Astrocyte (in vitro differentiated cells and primary cell): Measurements from ENCODE around the gene LYST. TPM values are rescaled to one million over a fixed set of nuclear protein-coding genes. Genes with fewer than 3 reads are reported as not detected.

Source experiments
- DNase-seq: peaks from one replicate; pipeline ENCODE4 v3.0.0-alpha.2; 2010; ENCODE audit warnings: low read depth
- FAIRE-seq: peaks from 2 replicates; lab custom pipeline; 2011; peaks lifted over from hg19 to GRCh38; lab: Jason Lieb, UNC
- H2AFZ ChIP-seq: 2 replicates; pipeline ENCODE4 v1.6.0; 2012; ENCODE audit warnings: low read depth, low read length, inconsistent platforms
- H3K27ac ChIP-seq: 2 replicates; pipeline ENCODE4 v1.5.1; 2011; ENCODE audit warnings: low read depth, low read length, inconsistent platforms
- H3K27me3 ChIP-seq: 2 replicates; pipeline ENCODE4 v1.6.0; 2011; ENCODE audit warnings: low read length, inconsistent platforms; ENCODE audit not compliant: insufficient read depth
- H3K36me3 ChIP-seq: 2 replicates; pipeline ENCODE4 v1.5.1; 2011; ENCODE audit warnings: low read length, inconsistent platforms; ENCODE audit not compliant: insufficient read depth
- H3K4me1 ChIP-seq: 2 replicates; pipeline ENCODE4 v1.5.1; 2011; ENCODE audit warnings: low read length, inconsistent platforms; ENCODE audit not compliant: insufficient read depth
- H3K4me2 ChIP-seq: 2 replicates; pipeline ENCODE4 v1.6.0; 2012; ENCODE audit warnings: low read length, inconsistent platforms
- H3K4me3 ChIP-seq: 2 replicates; pipeline ENCODE4 v1.5.1; 2011; ENCODE audit warnings: low read depth, mild to moderate bottlenecking, low read length, inconsistent platforms; ENCODE audit not compliant: insufficient read depth
- H3K79me2 ChIP-seq: 2 replicates; pipeline ENCODE4 v1.6.0; 2012; ENCODE audit warnings: mild to moderate bottlenecking, low read length, inconsistent platforms; ENCODE audit not compliant: insufficient read depth
- H3K9ac ChIP-seq: 2 replicates; pipeline ENCODE4 v1.6.0; 2012; ENCODE audit warnings: mild to moderate bottlenecking, low read length, inconsistent platforms
- H3K9me3 ChIP-seq: 2 replicates; pipeline ENCODE4 v1.5.1; 2012; ENCODE audit warnings: low read depth, mild to moderate bottlenecking, low read length, inconsistent platforms; ENCODE audit not compliant: insufficient read depth
- H4K20me1 ChIP-seq: 2 replicates; pipeline ENCODE4 v1.6.0; 2012; ENCODE audit warnings: low read length, inconsistent platforms; ENCODE audit not compliant: insufficient read depth
- H3K27ac Mint-ChIP-seq: one replicate; pipeline ENCODE4 v1.8.0; 2021; ENCODE audit warnings: mild to moderate bottlenecking, mixed read lengths; ENCODE audit not compliant: unreplicated experiment
- H3K27me3 Mint-ChIP-seq: one replicate; pipeline ENCODE4 v1.8.0; 2021; ENCODE audit warnings: low read depth, mixed read lengths; ENCODE audit not compliant: unreplicated experiment
- H3K36me3 Mint-ChIP-seq: one replicate; pipeline ENCODE4 v1.8.0; 2021; ENCODE audit warnings: low read depth, mixed read lengths; ENCODE audit not compliant: unreplicated experiment
- H3K4me1 Mint-ChIP-seq: one replicate; pipeline ENCODE4 v1.8.0; 2021; ENCODE audit warnings: low read depth, mixed read lengths; ENCODE audit not compliant: unreplicated experiment
- H3K4me3 Mint-ChIP-seq: one replicate; pipeline ENCODE4 v1.8.0; 2021; ENCODE audit warnings: mild to moderate bottlenecking, moderate library complexity, mixed read lengths; ENCODE audit not compliant: unreplicated experiment
- H3K9me3 Mint-ChIP-seq: one replicate; pipeline ENCODE4 v1.8.0; 2021; ENCODE audit warnings: mild to moderate bottlenecking, mixed read lengths; ENCODE audit not compliant: unreplicated experiment
- EZH2 ChIP-seq: IDR thresholded peaks from 2 replicates; pipeline ENCODE4 v1.6.1; 2012; ENCODE audit warnings: mild to moderate bottlenecking, low read length, inconsistent platforms; ENCODE audit not compliant: insufficient read depth
- total RNA-seq: library from RNA; stranded (reverse); gene quantifications from 2 replicates; pipeline ENCODE4 v1.2.1, GENCODE V29; 2021
- TF ChIP-seq, protein P1 (sequence below): IDR thresholded peaks from 2 replicates; pipeline ENCODE4 v1.5.1; 2011; ENCODE audit warnings: low read depth, mild to moderate bottlenecking, inconsistent platforms, low read length, moderate library complexity; ENCODE audit not compliant: insufficient read depth

The LYST gene
- total RNA-seq, 1 donor from 2014 or later = 15.7 TPM

DNA sequence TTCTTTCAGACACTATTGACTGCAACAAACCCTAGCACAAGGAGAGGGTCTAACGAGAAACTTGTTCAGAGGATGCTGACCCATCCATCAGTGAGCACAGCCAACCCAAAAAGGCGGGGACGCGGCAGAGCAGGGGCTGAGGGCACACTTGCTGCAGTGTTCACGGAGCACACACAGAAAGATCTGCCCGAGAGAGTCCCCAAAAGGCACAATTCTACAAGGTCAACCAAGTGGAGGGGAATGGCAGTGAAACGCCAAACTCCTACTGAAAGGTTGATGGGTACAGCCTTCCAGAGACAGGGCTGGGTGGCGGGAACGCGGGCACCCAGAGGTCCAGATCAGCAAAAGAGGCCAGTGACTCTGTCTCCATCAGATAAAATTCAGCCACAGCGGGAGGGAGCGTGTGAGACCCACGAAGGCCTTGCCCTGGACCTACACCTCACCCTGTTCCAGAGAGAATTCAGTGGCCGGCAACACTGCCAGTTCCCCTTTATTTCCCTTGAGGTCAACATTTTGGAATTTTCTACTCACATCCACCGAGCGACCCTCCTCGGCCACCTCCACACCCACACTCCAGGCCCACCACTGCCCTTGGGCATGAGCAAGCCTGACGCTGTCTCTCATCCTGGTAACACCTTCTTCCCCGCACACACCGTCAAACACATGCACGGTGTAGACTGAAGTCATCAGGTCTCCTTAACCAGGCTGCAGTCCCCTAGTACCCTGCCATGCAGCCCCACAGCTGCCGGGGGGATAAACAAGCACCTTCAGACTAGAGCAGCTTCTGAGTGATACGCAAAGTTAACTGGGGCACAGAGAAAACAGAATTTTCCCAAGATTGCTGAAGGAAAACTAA, 222.6 kb downstream of the LYST start:
- no peaks in the 10 kb centered on the region for H3K36me3 ChIP-seq
- H3K27ac Mint-ChIP-seq = no peak overlapping the region
- no peak for FAIRE-seq

DNA sequence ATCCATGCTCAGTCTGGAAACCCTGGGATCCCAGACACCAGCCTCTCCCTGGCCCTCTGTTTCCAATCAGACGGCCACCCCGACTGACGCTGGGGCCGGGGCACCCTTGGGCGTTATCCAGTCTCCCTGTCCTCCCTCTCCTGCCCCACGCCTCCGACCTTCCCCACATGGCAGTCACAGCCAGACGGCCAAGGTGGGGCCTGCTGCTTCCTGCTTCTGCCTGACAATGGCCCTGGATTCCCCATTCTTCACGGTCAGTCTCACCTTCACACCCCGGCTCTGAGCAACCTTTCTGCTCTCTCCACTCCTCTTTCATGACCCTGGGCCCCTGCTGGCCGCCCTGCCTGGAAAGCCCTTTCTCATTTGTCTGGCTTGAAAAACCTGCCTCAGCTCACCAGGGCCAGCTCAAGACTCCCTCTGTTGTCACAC, 223.7 kb downstream of the LYST start:
- Histone ChIP-seq H4K20me1 (no peaks in the 10 kb centered on the region), H3K9ac (no peak overlapping the region), H3K9me3 (no peaks in the 10 kb centered on the region), H2AFZ (no peak overlapping the region), H3K27me3 (peaks cover 13% of the 10 kb centered on the region), H3K4me1 (peaks cover 10% of the 10 kb centered on the region), H3K4me3 (no peak overlapping the region), H3K4me2 (no peak overlapping the region), H3K79me2 (no peaks in the 10 kb centered on the region), H3K36me3 (no peaks in the 10 kb centered on the region), H3K27ac (no peak overlapping the region)
- Mint-ChIP-seq H3K27ac (no peak overlapping the region), H3K4me3 (no peak overlapping the region), H3K4me1 (peaks cover 17% of the 10 kb centered on the region), H3K36me3 (peaks cover 2% of the 10 kb centered on the region), H3K27me3 (peaks cover 36% of the 10 kb centered on the region), H3K9me3 (no peaks in the 10 kb centered on the region)
- TF ChIP-seq, protein P1, sequence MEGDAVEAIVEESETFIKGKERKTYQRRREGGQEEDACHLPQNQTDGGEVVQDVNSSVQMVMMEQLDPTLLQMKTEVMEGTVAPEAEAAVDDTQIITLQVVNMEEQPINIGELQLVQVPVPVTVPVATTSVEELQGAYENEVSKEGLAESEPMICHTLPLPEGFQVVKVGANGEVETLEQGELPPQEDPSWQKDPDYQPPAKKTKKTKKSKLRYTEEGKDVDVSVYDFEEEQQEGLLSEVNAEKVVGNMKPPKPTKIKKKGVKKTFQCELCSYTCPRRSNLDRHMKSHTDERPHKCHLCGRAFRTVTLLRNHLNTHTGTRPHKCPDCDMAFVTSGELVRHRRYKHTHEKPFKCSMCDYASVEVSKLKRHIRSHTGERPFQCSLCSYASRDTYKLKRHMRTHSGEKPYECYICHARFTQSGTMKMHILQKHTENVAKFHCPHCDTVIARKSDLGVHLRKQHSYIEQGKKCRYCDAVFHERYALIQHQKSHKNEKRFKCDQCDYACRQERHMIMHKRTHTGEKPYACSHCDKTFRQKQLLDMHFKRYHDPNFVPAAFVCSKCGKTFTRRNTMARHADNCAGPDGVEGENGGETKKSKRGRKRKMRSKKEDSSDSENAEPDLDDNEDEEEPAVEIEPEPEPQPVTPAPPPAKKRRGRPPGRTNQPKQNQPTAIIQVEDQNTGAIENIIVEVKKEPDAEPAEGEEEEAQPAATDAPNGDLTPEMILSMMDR = no peak
- no peak for TF ChIP-seq EZH2
- no peak for FAIRE-seq
- no peak for DNase-seq

More for the DNA sequence above, 222.6 kb downstream of the LYST start:
- Mint-ChIP-seq H3K4me3 (no peak overlapping the region), H3K4me1 (peaks cover 20% of the 10 kb centered on the region), H3K9me3 (no peaks in the 10 kb centered on the region), H3K36me3 (peaks cover 2% of the 10 kb centered on the region), H3K27me3 (peaks cover 41% of the 10 kb centered on the region)
- no peaks in the 10 kb centered on the region for H3K9me3 ChIP-seq
- H2AFZ ChIP-seq = no peak overlapping the region
- no peaks in the 10 kb centered on the region for H4K20me1 ChIP-seq
- H3K4me2 ChIP-seq = no peak overlapping the region
- H3K4me1 ChIP-seq = peaks cover 12% of the 10 kb centered on the region
- no peaks in the 10 kb centered on the region for H3K79me2 ChIP-seq
- H3K4me3 ChIP-seq = no peak overlapping the region
- H3K27ac ChIP-seq = no peak overlapping the region
- H3K27me3 ChIP-seq = peaks cover 21% of the 10 kb centered on the region
- H3K9ac ChIP-seq = no peak overlapping the region
- no peak for TF ChIP-seq EZH2
- TF ChIP-seq, protein P1 = no peak
- no peak for DNase-seq
